OCI-LY3 (cell line): ENCODE data around the gene SERTAD1.

Source experiments
- EZH2phosphoT487 ChIP-seq: fragments of 200-600 bp; shearing (Covaris generic); IDR thresholded peaks from 2 replicates; pipeline ENCODE4 v1.6.1; 2018; ENCODE audit warnings: antibody characterized with exemption, mixed run types, low read depth
- TF ChIP-seq, protein P1 (sequence below): fragments of 200-600, 300-600 bp; sonication (generic); IDR thresholded peaks from 2 replicates; pipeline ENCODE4 v1.5.1; 2014; ENCODE audit warnings: antibody characterized with exemption, low read length, low read depth

DNA sequence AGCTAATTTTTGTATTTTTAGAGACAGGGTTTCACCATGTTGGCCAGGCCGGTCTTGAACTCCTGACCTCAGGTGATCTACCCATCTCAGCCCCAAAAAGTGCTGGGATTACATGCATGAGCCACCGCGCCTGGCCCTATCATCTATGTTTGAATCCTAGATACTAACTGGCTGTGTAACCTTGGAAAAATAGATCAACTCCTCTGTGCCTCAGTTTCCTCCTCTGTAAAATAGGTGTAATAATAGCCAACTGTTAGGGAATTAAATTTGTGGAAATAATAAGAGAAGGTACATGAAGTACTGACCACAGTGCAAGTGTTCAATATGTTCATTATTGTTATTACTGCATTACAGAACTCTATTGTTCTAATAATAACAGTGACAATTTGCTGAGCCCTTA lies 45.3 kb upstream of the SERTAD1 start:
- TF ChIP-seq, protein P1, sequence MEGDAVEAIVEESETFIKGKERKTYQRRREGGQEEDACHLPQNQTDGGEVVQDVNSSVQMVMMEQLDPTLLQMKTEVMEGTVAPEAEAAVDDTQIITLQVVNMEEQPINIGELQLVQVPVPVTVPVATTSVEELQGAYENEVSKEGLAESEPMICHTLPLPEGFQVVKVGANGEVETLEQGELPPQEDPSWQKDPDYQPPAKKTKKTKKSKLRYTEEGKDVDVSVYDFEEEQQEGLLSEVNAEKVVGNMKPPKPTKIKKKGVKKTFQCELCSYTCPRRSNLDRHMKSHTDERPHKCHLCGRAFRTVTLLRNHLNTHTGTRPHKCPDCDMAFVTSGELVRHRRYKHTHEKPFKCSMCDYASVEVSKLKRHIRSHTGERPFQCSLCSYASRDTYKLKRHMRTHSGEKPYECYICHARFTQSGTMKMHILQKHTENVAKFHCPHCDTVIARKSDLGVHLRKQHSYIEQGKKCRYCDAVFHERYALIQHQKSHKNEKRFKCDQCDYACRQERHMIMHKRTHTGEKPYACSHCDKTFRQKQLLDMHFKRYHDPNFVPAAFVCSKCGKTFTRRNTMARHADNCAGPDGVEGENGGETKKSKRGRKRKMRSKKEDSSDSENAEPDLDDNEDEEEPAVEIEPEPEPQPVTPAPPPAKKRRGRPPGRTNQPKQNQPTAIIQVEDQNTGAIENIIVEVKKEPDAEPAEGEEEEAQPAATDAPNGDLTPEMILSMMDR: no peak
- no peak for TF ChIP-seq EZH2phosphoT487
